Measurements from ENCODE around the gene NOL8.
A peak's percentile ranks its signal among the peaks of the same experiment; 100 is the strongest.

Gene NOL8

DNA sequence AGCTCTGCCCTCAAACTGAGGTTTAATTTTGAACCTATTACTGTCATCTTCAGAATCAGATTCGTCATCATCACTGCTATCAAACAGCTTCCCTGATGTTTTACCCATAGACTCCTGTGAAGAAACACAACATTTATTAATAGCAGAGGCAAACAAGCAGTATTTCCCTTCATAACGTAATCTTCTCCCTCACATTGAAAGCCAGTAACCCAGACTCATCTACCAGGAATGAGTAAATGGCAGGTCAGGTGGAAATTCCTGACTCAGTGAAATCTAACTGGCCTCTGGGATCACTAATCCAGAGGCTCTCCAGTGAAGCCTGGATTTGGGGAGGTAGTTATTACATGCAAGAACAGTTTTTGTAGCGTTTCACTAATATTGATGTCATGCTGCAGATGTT lies 14.6 kb downstream of the NOL8 start:
- no peak for DNase-seq

DNA sequence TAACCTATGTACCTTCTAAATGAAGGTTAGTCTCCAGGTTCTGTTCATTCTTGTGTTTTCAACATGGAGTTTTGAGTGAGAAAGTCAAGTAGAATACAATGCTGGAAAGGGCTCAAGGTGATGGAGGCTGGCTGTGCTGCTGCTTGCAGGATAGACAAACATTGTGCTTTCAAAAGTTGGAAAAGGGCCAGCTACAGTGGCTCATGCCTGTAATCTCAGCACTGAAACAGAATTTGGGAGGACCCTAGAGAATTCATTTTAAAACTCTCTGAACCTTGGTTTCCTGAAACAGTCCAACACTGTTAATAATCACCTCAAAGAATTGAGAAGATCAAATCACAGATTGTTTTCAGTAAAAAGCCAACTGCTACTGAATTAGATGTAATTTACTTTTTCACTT lies 16.3 kb downstream of the NOL8 start:
- DNase-seq: no peak

DNA sequence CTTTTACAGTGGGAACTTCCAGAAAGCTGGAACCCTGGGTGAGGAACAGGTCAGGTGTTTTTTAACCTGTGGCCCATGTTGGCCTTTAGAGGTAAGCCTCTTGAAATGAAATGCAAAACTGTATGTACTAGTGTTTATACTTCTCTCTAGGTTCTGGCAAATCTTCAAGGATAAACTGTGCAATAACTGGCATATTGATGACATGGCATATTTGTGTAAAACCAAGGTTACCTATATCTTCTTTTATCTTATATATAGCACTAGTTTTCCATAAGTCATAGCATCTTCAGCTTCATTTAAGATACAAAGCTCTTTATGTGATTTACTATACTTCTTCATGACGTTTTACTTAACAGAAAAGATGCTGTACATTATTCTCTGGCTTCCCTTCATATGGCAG lies 24.2 kb downstream of the NOL8 start:
- DNase-seq: no peak

DNA sequence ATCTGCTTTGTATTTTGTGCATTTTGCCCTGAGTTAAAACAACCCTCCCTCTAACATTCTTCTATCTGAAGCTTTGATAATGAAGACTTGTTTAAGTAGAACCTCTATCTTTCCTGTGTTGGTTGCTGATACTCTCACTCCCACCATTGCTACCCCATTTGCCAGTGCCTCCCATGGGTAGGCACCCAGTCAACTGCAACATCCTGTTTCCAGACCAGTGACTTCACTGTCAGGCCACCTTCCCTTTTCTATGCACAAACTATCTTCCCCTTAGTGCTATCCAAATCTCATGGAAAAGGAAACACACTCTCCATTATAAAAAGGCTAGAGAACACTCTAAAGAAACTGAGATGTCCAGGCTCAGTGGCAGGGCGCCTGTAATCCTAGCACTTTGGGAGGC lies 26.0 kb downstream of the NOL8 start:
- no peak for DNase-seq

DNA sequence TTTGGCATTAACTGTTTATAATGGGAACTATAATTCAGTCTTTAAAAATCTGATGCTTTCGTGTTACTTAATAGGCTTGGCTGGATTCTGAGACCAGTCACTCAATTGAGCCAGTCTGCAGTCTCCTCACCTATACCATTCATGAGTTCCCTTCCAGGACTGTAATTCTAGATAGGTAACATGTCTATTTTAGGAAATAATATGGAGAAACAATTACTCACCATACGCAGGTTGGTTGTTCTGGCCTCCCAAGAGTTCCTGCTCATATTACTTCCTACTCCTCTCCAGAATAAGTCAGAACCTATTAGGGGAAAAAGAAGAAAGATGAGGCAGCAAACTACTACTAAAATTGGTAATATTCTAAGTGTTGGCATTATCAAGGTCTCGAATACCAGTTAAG lies 27.1 kb downstream of the NOL8 start:
- DNase-seq: no peak

DNA sequence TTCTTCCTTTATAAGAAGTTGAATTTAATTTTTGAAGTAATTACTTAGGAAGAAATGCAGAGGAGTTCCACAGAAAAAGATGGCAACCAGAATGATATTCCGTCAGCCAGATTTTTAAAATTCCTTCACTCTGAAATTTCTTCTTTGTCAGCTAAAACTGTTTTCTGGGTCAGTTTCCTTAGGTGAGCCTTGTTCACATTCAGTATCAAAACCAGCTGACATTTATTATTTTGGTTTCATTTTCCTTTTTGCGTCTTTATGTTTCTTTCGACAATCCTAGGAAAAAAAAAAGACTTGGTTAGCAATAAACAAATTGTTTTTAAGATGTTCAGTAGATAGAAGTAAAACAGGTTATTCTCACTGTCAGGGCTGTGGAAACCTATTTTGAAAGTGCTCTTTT lies 27.5 kb downstream of the NOL8 start:
- no peak for DNase-seq

DNA sequence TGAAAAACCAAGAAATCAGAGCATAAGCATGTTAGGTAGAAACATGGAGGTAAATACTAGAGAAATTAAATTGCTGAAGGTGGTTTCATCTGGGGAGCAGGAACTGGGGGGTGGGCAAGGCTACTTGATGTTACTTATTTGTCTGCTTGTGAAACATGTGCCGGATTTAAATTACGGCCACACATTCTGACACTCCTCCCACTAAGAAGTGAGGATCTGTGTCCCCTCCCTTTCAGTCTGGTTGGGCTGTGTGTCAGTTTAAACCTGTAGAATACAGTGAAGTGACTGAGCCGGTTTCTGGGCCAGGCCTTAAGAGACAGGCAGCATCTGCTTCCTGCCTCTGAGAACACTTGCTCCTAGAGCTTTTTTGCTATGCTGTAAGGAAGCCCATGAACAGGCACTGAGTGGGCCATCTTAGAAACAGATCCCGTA lies 29.3 kb downstream of the NOL8 start:
- DNase-seq: no peak

DNA sequence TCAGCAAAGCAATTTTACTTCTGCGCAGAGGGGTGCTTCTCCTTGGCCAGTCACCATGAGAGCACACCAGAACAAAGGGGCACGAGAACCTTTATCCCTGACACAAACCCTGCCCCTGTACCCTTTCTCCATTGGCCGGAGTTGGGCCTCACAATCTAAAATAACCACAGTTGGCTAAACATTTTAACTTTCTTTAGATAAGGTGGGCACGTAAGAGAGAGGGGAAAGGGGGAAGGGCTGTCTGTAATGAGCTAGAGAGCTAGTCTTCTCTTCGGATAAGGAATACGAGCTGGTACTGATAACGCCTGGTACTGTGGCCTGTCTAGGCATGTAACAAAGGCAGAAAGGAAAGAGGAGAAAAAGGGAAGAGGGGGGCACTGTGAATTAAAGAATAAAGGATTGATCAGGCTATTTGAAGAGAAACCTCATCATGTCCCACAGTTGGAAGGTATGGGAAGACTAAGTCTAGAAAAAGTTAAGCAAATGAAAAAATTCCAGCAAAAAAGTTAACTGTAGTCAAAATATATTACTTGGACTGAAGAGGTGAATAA lies 29.8 kb downstream of the NOL8 start:
- no peak for DNase-seq

DNA sequence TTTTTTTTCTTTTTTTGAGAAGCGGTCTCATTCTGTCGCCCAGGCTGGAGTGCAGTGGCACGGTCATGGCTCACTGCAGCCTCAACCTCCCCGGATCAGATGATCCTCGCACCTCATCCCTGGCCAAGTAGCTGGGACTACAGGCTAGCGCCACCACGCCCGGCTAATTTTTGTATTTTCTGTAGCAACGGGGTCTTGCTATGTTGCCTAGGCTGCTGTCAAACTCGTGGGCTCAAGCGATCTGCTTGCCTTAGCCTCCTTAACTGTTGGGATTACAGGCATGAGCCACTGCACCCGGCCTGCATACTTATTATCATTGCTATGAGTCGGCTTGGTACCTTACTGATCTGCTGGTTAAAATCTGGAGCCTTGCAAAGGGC lies 30.9 kb downstream of the NOL8 start:
- peak; percentile 16 for DNase-seq

DNA sequence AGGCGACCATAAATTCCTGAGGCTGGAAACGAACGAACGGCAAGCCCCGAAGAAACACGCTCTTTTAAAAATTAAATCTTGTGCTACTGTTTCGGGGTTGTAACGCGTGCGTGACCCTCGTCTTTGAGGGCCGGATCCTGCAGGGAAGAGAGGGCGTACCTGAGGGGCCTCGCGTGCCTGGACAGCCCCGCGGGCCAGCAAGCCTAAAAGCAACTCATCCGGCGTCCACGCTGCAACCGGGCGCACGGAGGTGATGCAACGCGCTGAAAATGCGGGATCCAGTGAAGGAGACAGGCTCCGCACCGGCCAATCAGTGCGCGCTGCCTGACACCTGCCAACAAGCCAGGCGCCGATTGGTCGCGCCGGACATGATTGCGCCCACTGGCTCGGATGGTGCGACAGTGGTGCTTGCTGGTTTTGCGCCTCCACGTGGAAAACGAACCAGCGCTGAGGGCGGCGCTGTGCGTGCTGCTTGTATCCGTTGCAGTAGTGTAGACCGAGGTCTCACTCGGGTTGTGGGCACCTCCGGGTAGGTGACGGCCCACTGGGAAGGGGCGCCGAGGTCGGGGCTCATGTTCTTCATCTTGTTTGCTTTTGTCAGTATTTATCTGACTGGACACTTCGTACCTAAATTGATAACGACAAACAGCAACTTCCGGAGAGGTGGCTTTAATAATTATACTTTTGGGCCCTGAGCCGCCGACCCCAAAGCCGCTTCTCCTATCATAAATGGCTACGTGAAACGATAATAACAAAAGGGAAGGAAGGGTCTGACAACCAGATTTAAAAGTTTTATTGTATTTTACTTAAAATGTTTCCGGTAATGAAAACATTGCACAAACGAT lies 31.5 kb downstream of the NOL8 start, which contains the start of gene IARS1:
Gene IARS1 (minus strand): TSS at position 246 of the 845 bp plus-strand sequence. CDS start 4,278 bp downstream, outside the sequence.
- DNase-seq: peak; percentile 100

DNA sequence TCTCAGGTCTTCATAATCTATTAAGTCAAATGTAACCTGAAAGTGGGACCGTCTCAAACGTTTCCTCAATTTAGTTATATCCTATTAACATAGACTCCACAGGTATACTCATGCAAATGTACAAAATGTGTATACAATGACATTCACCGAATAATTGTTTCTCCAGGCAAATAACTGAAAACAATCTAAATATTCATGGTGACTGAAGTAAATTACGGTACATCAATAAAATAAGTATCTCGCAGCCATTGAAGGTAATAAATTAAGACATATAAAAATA lies 32.1 kb downstream of the NOL8 start:
- DNase-seq: no peak

DNA sequence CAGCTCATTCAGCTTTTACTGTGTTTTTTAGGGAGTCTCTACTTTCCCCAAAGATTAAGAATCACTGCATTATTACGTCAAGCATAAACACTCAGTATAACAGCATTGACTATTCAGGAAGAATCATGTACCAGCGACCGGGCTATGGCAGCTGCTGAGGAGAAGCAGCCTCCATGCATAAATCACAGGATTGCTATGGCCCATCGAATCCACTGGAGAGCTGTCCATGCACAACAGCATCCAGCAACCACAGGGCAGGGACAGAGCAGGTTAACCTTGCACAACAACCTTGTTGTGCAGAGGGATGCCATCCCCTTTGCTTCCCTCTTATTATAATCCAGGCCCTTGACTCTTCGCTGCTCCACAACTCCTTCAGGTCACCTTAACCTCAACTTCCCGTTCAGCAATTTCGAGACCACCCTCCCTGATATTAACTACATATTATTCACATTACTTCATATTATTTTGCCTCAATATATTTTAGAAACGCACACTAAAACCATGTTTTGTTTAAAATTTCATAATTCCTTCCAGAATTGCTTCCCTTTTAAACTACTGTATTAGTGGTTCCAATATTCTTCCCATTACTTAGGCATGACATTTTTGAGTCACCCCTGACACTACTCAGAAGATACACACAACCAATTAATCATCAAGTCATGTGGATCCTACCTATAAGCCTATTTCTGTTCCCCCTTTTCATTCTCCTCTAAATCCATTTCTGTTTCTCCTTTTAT lies 32.6 kb downstream of the NOL8 start:
- no peak for DNase-seq

DNA sequence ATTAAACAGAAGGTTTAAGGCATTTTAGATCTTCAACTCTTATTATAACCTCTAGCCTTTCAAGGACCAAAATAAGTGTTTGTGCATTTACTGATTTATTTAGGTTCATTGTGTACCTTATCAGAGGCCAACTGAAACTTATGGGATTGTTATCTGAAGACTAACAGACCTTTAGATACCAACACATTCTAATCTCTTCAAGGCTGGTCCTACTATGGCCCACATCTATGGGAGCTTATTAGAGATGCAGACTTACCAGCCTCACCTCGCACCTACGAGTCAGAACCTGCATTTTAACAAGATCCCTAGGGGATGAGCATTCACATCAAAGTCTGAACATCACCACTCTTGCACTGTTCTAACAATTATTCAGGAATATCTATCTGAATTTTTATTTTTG lies 33.6 kb downstream of the NOL8 start:
- DNase-seq: no peak

DNA sequence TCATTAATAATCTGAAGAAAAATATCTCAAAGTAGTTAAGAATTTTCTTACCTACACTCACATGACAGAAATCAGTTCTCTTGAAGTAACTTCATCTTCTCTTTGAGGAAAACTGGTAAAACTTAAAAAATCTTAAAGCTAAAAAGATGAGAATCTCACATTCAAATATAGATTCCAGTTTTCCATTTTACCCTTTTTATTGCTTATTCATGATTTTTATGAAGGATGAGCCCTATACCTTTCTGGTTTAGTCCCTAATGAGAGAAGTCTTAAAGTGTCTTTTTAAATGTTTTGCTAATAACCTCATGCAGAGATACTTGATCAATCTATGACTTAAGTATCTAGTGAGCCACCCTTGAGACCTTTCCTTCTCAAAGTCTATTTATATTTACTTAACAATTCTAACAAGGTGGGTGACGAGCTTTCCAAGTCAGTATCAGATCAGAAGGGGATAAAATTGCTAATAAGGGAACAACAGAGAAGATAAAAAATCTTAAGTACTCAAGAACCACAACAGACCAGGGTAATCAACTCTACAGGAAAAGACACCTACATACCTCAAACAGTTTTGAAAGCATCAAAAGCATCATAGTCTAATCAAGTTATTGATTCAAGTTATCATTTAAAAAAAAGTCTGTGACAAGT lies 34.2 kb downstream of the NOL8 start:
- no peak for DNase-seq

DNA sequence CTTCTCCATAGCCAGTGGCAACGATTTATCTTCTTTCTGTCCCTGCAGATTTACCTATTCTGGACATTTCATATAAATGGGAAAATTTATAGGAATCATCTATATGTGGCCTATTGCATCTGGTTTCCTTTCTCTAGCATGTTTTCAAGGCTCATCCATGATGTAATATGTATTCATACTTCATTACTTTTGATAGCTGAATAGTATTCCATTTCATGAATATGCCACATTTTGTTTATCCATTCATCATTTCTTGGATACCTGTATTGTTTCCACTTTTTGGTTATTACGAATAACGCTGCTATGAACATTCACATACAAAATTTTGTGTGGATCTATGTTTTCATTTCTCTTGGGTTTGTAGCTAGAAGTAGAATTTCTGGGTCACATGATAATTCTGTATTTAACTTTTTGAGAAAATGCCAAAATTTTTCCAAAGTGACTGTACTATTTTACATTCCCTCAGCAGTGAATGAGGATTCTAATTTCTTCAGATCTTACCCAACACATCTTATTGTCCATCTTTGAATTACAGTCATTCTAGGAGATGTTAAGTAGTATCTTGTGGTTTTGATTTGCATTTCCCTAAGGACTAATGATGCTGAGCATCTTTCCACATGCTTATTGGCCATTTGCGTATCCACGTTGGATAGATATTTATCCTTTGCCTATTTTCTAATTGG lies 35.3 kb downstream of the NOL8 start:
- no peak for DNase-seq

DNA sequence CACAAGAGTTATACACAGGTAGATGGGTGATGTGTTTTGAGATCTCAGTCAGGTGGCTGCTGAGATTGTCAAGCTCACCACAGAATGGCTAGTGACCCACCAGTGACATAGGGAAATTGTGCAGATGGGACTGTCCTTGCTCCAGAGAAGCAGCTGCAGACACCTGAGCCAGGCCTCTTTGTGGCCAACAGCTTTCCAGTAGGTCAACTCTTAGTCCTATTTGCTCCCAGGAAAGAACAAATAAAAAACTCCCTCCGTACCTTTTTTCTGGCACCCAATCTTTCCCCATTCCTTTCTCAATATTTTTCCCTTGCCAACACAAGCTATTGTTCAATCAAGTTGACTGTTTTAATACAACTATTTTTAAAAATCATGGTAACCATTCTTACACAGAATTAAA lies 45.8 kb downstream of the NOL8 start:
- no peak for DNase-seq

DNA sequence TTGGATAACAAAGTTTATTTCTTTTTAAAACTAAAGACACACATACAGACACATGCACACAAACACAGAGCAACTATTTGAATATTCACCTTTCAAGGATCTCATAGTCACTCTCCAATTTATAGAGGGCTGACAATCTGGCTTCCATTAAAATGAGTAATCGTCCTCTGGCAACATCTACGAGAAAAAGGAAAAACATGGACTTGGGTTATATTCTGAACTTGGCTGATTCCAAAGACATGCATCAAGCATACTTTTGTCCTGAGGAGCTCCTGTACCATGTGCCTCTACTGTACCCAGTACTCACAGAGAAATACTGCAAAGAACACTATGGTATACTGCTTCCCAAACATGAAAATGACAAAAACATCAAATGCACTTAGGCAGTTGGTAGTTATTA lies 47.0 kb downstream of the NOL8 start:
- DNase-seq: no peak

DNA sequence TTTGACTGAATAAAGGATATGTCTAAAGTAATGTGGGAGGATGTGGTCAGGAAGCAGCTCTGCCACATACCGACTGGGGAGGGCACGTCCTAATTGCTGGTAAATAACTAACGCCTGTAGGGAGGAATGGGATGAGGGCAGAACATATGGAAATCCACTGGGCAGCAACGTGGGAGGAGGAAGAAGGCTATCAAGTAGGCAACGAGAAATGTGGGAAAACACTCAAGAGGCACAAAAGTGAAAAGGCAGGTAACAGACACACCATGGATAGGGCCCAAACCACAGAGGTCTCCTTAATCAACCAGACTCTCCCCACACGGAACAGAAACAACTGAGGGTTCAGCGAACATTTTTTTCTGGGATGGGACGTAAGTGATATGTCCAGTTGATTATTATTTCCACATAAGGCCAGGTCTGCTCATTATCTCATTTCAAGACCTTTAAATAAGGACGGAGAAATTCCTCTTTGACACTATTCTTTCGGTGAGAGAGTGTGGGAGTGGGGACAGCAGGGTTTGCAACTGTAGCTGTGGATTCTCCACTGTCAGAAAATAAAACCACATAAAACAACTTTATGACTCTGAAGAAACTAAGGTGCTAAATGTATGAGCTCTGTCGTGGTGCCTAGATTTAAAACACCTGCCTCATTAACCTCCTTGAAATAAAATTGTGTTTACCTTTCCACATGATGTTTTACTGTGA lies 48.7 kb downstream of the NOL8 start:
- no peak for DNase-seq

DNA sequence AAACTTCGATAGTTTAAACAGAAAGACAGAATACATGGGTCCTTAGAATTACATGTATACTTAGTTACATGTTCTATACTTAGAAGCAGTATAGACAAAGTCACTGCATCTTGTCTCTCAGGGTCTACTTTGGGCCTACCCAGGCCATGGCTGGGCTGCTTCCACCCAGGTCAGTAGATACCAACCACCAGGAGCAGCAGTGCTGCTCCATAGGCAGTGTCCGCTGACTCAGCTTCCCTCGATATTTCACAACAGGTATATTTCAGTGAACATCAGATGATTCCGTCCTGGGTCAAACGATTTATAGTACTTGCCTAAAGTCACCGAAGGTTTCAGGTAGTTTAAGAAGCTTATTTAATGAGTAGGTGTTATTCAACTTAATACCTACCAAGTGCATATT lies 49.6 kb downstream of the NOL8 start:
- no peak for DNase-seq

DNA sequence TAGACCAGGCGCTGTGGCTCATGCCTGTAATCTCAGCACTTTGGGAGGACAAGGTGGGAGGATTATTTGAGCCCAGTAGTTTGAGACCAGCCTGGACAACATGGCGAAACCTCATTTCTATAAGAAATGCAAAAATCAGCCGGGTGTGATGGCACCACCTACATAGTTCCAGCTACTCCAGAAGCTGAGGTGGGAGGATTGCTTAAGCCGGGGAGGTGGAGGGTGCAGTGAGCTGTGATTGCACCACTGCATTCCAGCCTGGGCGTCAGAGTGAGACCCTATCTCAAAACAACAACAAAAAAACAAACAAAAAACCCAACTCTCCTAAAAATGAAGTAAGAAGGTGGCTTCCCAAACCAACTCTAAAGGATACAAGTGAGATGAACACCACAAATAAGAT lies 54.6 kb downstream of the NOL8 start:
- no peak for DNase-seq

DNA sequence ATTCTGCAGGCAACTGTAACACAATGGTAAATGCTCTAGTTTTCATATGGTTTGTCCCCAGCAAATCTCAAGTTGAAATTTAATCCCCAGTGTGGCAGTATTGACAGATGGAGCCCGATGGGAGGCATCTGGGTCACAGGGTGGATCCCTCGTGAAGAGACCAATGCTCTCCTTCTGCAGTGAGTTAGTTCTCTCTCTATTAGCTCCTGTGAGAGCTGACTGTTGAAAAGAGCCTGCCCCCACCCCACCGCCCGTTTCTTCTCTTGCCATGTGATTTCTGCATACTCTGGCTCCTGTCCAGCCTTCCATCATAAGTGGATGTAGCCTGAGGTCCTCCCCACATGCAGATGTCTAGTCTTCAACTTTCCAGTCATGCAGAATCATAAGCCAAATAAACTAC lies 58.7 kb downstream of the NOL8 start:
- no peak for DNase-seq

DNA sequence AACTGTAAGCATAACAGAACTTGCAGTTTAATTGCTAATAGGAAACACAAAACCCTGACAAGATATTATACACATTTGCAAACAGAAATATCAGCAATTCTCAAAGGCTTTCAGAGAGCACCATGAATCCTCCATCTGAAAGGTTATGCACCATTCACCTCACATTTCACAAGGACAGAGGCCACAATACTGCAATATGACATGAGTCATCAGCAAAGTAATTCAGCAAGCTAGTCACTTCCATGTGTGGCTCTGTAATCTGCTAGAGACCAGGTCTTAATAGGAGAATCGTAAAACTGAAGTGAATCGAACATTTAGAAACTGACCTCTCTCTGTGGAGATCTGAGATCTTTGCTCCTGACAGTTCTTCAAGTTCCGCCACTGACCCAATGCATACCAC lies 60.0 kb downstream of the NOL8 start:
- no peak for DNase-seq

DNA sequence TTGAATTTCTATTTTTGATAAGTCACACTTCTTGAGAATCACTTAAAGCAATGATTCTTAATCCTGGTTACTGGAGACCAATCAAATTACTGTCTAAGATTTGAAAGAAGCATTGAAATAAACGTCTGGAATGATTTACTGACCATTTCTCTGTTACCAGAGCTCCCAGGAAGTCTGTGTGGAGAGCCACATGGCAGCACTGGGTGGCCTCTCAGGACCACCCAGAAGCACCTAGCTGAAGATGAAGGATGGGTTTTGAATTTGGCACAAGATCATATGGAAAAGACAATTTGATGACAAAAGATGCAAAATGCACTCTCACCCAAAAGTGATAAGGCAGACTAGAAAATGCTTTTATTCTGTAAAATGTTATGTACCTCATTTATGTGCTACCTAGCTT lies 62.0 kb downstream of the NOL8 start:
- no peak for DNase-seq
